ENCODE measurements around the gene POLRMT. TPM values are rescaled to one million over a fixed set of nuclear protein-coding genes. Genes with fewer than 3 reads are reported as not detected.
A peak's percentile ranks its signal among the peaks of the same experiment; 100 is the strongest.
"Not testable (repeated sequence)": the region's sequence is repeated elsewhere in the genome, so short reads cannot be mapped to it uniquely, and the experiment has no call there.

Gene POLRMT
- total RNA-seq, 1 experiment from 2014 or later: 20.5 TPM

GRCh38 chr19:593505-593904 is 39.8 kb downstream of the POLRMT start:
- no peak for DNase-seq (ENCODE audit: low read depth)

- DNase-seq (ENCODE audit: low read depth): no peak
Measured at GRCh38 chr19:593055-593454, 40.3 kb downstream of the POLRMT start.

GRCh38 chr19:592101-592500 is 41.2 kb downstream of the POLRMT start:
- DNase-seq (ENCODE audit: low read depth): no peak

GRCh38 chr19:591099-591958 is 42.0 kb downstream of the POLRMT start:
- DNase-seq (ENCODE audit: low read depth): no peak

GRCh38 chr19:590750-591098 is 42.6 kb downstream of the POLRMT start:
- no peak for DNase-seq (ENCODE audit: low read depth)

- no peak for DNase-seq (ENCODE audit: low read depth)
Measured at GRCh38 chr19:590396-590745, 43.0 kb downstream of the POLRMT start.

- no peak for DNase-seq (ENCODE audit: low read depth)
Measured at GRCh38 chr19:589693-590395, 43.5 kb downstream of the POLRMT start, which contains the start of gene HCN2. Gene HCN2 (plus strand): TSS chr19:589881. CDS start chr19:589946, 65 bp downstream.

- DNase-seq (ENCODE audit: low read depth): no peak
Measured at GRCh38 chr19:588741-589692, 44.3 kb downstream of the POLRMT start.

- peak; percentile 89 for DNase-seq (ENCODE audit: low read depth)
Measured at GRCh38 chr19:588093-588740, 45.1 kb downstream of the POLRMT start.

- peak; percentile 52 for DNase-seq (ENCODE audit: low read depth)
Measured at GRCh38 chr19:585551-586110, 47.7 kb downstream of the POLRMT start.

- DNase-seq (ENCODE audit: low read depth): not testable (repeated sequence)
Measured at GRCh38 chr19:585146-585545, 48.2 kb downstream of the POLRMT start.

- DNase-seq (ENCODE audit: low read depth): peak; percentile 68
Measured at GRCh38 chr19:584240-585001, 48.9 kb downstream of the POLRMT start.

- no peak for DNase-seq (ENCODE audit: low read depth)
Measured at GRCh38 chr19:583968-584239, 49.4 kb downstream of the POLRMT start.

GRCh38 chr19:583198-583967 is 50.0 kb downstream of the POLRMT start:
- DNase-seq (ENCODE audit: low read depth): no peak

GRCh38 chr19:582497-583197 is 50.7 kb downstream of the POLRMT start:
- DNase-seq (ENCODE audit: low read depth): peak; percentile 92

- DNase-seq (ENCODE audit: low read depth): no peak
Measured at GRCh38 chr19:581399-582111, 51.8 kb downstream of the POLRMT start.

GRCh38 chr19:580274-580835 is 53.0 kb downstream of the POLRMT start:
- no peak for DNase-seq (ENCODE audit: low read depth)

GRCh38 chr19:579842-580155 is 53.5 kb downstream of the POLRMT start:
- no peak for DNase-seq (ENCODE audit: low read depth)

All from RPMI7951 (cell line).